Measurements from ENCODE around the gene TLE4. TPM values are rescaled to one million over a fixed set of nuclear protein-coding genes. Genes with fewer than 3 reads are reported as not detected.

TLE4 gene
- total and polyA plus RNA-seq, 2 donors (not counting 1 experiment from before 2014, with no cell fraction given) = 34.7 to 57.3 TPM

DNA sequence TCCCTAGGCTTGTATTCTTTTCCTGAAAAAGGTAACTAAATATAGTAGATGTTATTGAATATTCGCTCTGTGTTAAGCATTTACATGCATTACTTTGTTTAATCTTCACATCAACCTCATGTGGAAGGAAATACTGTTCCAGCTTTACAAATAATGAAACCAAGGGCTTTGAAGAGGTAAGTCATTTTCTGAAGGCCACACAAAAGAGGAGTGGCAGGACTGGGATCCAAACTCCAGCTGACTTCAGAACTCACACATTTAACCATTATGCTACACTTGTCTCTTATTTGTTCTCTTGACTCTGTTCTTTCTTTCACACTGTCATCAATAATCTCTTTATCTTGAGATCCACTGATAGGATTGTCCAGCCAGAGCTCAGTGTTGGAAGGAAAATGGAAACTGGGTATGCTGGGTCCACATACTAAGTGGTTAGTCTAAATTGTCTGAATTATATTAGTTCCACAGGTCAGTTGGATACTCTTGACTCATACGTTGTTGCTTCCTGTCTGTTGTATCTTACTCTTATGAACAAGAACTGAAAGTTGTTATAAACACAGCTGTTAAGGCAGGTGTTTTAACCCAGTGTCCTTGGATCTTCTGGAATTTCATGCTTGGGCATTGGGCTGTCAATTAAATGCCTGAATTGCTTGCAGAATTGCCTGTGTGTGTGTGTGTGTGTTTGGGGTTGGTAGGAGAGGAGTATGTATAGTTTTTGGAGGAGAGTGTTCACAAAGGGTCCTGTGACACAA, 65.6 kb downstream of the TLE4 start:
- intact Hi-C loops (cut with micrococcal nuclease) = no loop called here
- ATAC-seq (ENCODE audit: low read depth) (no peak), DNase-seq (no peak)
- peaks cover 49% of the 10 kb centered on the region for H3K79me2 ChIP-seq (ENCODE audit: control insufficient read depth, insufficient read depth, low read length)
- peaks cover 19% of the 10 kb centered on the region for H3K4me1 Mint-ChIP-seq
- 29% methylated on average over 1 of the region's 2 CpGs for WGBS (ENCODE audit: insufficient coverage)
- no peak overlapping the region for H3K4me3 ChIP-seq (ENCODE audit: control extremely low read depth in 1 of 5, extremely low read depth in 1 of 5, insufficient read depth in 1 of 5, low read depth in 2 of 5, low read length in 4 of 5)
- ChIA-PET CTCF (interaction anchor here (0.7 kb wide), 1 partner anchor 80 kb away, joined by 3 read pairs; no protein-coding TSS in a partner anchor), POLR2A (no interaction called here)
- H3K4me3 Mint-ChIP-seq = no peak overlapping the region
- no peaks in the 10 kb centered on the region for H3K27me3 Mint-ChIP-seq
- H3K4me1 ChIP-seq (ENCODE audit: control insufficient read depth in 2 of 2, insufficient read depth in 2 of 2, low read length in 2 of 2) = no peaks in the 10 kb centered on the region
- H3K9me3 Mint-ChIP-seq (ENCODE audit: insufficient read depth) = peaks cover 4% of the 10 kb centered on the region
- no peak overlapping the region for H3K27ac ChIP-seq (ENCODE audit: low read length in 2 of 2)
- H3K9ac ChIP-seq (ENCODE audit: low read length) = no peak overlapping the region
- H3K36me3 ChIP-seq (replicated peaks in 1 of 2; ENCODE audit: control extremely low read depth in 1 of 2, control insufficient read depth in 1 of 2, extremely low read depth in 1 of 2, insufficient read depth in 2 of 2, low read length in 1 of 2) = peaks cover 4 to 5% of the 10 kb centered on the region in 2 experiments
- peaks cover 0 to 5% (median 5%) of the 10 kb centered on the region in 3 donors for H3K9me3 ChIP-seq (ENCODE audit: control extremely low read depth in 1 of 3, control insufficient read depth in 2 of 3, insufficient read depth in 1 of 3, low read length in 2 of 3)
- no peak overlapping the region for H3K27ac Mint-ChIP-seq
- peaks cover 42% of the 10 kb centered on the region for H4K20me1 ChIP-seq (ENCODE audit: control insufficient read depth, insufficient read depth, low read length, poor library complexity, severe bottlenecking)
- no peak overlapping the region for H3K4me2 ChIP-seq (replicated peaks; ENCODE audit: low read depth, low read length, poor library complexity, severe bottlenecking)
- no peak overlapping the region for H2AFZ ChIP-seq (ENCODE audit: insufficient read depth, low read depth, low read length, poor library complexity, severe bottlenecking)
- TF ChIP-seq EZH2 (IDR thresholded peaks at IDR 0.05; ENCODE audit: borderline replicate concordance, insufficient read depth, low read depth, low read length, poor library complexity, severe bottlenecking) = no peak
- no peak for TF ChIP-seq CTCF (IDR thresholded peaks at IDR 0.05)
- no peaks in the 10 kb centered on the region for H3K27me3 ChIP-seq (replicated peaks in 1 of 4; ENCODE audit: control extremely low read depth in 1 of 4, control insufficient read depth in 3 of 4, insufficient read depth in 4 of 4, low read length in 3 of 4)

- no peak overlapping the region for H3K27ac ChIP-seq (ENCODE audit: low read length in 2 of 2)
- no peak overlapping the region for H3K4me3 ChIP-seq (ENCODE audit: control extremely low read depth in 1 of 5, extremely low read depth in 1 of 5, insufficient read depth in 1 of 5, low read depth in 2 of 5, low read length in 4 of 5)
- H3K9me3 ChIP-seq (ENCODE audit: control extremely low read depth in 1 of 3, control insufficient read depth in 2 of 3, insufficient read depth in 1 of 3, low read length in 2 of 3) = peaks cover 2 to 11% (median 5%) of the 10 kb centered on the region in 3 donors
- Mint-ChIP-seq H3K27me3 (no peaks in the 10 kb centered on the region), H3K4me1 (peaks cover 17% of the 10 kb centered on the region), H3K27ac (no peak overlapping the region), H3K9me3 (ENCODE audit: insufficient read depth) (peaks cover 10% of the 10 kb centered on the region), H3K4me3 (no peak overlapping the region)
- no peaks in the 10 kb centered on the region for H3K4me1 ChIP-seq (ENCODE audit: control insufficient read depth in 2 of 2, insufficient read depth in 2 of 2, low read length in 2 of 2)
- peaks cover 5 to 7% of the 10 kb centered on the region in 2 experiments for H3K36me3 ChIP-seq (replicated peaks in 1 of 2; ENCODE audit: control extremely low read depth in 1 of 2, control insufficient read depth in 1 of 2, extremely low read depth in 1 of 2, insufficient read depth in 2 of 2, low read length in 1 of 2)
- intact Hi-C loops (cut with micrococcal nuclease) = no loop called here
- no peak overlapping the region for H2AFZ ChIP-seq (ENCODE audit: insufficient read depth, low read depth, low read length, poor library complexity, severe bottlenecking)
- no peak overlapping the region for H3K9ac ChIP-seq (ENCODE audit: low read length)
- ChIA-PET CTCF (interaction anchor here (0.6 to 0.7 kb wide), 2 partner anchors 11 to 443 kb away, joined by 3 read pairs; no protein-coding TSS in a partner anchor), POLR2A (interaction anchor here (0.9 kb wide), 1 partner anchor 15 kb away, joined by 3 read pairs; no protein-coding TSS in a partner anchor)
- peaks cover 35% of the 10 kb centered on the region for H4K20me1 ChIP-seq (ENCODE audit: control insufficient read depth, insufficient read depth, low read length, poor library complexity, severe bottlenecking)
- no peak overlapping the region for H3K4me2 ChIP-seq (replicated peaks; ENCODE audit: low read depth, low read length, poor library complexity, severe bottlenecking)
- TF ChIP-seq EZH2 (IDR thresholded peaks at IDR 0.05; ENCODE audit: borderline replicate concordance, insufficient read depth, low read depth, low read length, poor library complexity, severe bottlenecking) = no peak
- TF ChIP-seq CTCF (IDR thresholded peaks at IDR 0.05) = no peak
- no peaks in the 10 kb centered on the region for H3K27me3 ChIP-seq (replicated peaks in 1 of 4; ENCODE audit: control extremely low read depth in 1 of 4, control insufficient read depth in 3 of 4, insufficient read depth in 4 of 4, low read length in 3 of 4)
- peaks cover 42% of the 10 kb centered on the region for H3K79me2 ChIP-seq (ENCODE audit: control insufficient read depth, insufficient read depth, low read length)
- ATAC-seq (ENCODE audit: low read depth) (no peak), DNase-seq (no peak)
- WGBS (ENCODE audit: insufficient coverage) = 100% methylated on average over 1 of the region's 2 CpGs
Measured at GRCh38 chr9:79638806-79639205, 67.0 kb downstream of the TLE4 start.

Data from B cell (primary cell).